Glutamatergic neuron (in vitro differentiated cells): ENCODE results near the gene SOWAHA. TPM values are rescaled to one million over a fixed set of nuclear protein-coding genes. Genes with fewer than 3 reads are reported as not detected.

ENCODE experiments used
- DNase-seq: peaks from one replicate; pipeline ENCODE4 v3.0.0; 2022
- H3K27ac Mint-ChIP-seq: one replicate; pipeline ENCODE4 v1.8.0; 2020; ENCODE audit warnings: mild to moderate bottlenecking, mixed read lengths, inconsistent platforms; ENCODE audit not compliant: unreplicated experiment
- H3K27me3 Mint-ChIP-seq: one replicate; pipeline ENCODE4 v1.8.0; 2020; ENCODE audit warnings: mild to moderate bottlenecking, moderate library complexity, mixed read lengths, inconsistent platforms; ENCODE audit not compliant: unreplicated experiment
- H3K36me3 Mint-ChIP-seq: one replicate; pipeline ENCODE4 v1.8.0; 2020; ENCODE audit warnings: mild to moderate bottlenecking, mixed read lengths, inconsistent platforms; ENCODE audit not compliant: unreplicated experiment
- H3K4me1 Mint-ChIP-seq: one replicate; pipeline ENCODE4 v1.8.0; 2020; ENCODE audit warnings: mild to moderate bottlenecking, low read depth, mixed read lengths, inconsistent platforms; ENCODE audit not compliant: unreplicated experiment
- H3K4me3 Mint-ChIP-seq: one replicate; pipeline ENCODE4 v1.8.0; 2020; ENCODE audit warnings: mild to moderate bottlenecking, mixed read lengths, inconsistent platforms; ENCODE audit not compliant: unreplicated experiment
- H3K9me3 Mint-ChIP-seq: one replicate; pipeline ENCODE4 v1.8.0; 2020; ENCODE audit warnings: mild to moderate bottlenecking, moderate library complexity, mixed read lengths, inconsistent platforms; ENCODE audit not compliant: unreplicated experiment
- total RNA-seq: library from RNA; stranded (reverse); fragmentation: NEBNext Ultra II Directional; extraction: Animal tissue kit (Norgen Biotek cat#: 25700); gene quantifications from one replicate; pipeline ENCODE4 v1.2.1, GENCODE V29; 2021; ENCODE audit not compliant: unreplicated experiment
- TF ChIP-seq, protein P1 (sequence below): fragments of 200-600 bp; sonication (generic); IDR thresholded peaks from one replicate; pipeline ENCODE4 v1.5.0; 2021; ENCODE audit not compliant: partially characterized antibody, unreplicated experiment

The SOWAHA gene
- total RNA-seq, 1 donor from 2014 or later, result 0.12 TPM

DNA sequence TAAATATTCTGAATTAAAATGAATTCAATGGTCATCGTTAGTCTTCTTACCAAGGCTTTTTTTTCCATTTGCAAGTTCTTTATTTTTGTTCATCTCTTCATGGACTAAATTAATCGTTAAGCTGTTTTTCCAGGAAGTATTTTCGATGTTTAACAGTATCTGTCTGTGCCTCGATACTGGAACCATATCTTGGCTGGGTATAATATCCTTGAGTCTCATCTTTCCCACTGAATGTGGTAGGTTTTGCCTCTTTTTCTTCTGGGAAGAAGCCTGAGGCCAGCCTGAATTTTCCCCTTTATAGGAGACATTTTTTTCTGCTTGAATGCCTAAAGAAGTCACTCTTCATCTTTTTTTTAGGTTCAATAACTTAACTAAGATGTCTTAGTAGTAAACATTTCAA is 32.1 kb upstream of the SOWAHA start:
- TF ChIP-seq, protein P1, sequence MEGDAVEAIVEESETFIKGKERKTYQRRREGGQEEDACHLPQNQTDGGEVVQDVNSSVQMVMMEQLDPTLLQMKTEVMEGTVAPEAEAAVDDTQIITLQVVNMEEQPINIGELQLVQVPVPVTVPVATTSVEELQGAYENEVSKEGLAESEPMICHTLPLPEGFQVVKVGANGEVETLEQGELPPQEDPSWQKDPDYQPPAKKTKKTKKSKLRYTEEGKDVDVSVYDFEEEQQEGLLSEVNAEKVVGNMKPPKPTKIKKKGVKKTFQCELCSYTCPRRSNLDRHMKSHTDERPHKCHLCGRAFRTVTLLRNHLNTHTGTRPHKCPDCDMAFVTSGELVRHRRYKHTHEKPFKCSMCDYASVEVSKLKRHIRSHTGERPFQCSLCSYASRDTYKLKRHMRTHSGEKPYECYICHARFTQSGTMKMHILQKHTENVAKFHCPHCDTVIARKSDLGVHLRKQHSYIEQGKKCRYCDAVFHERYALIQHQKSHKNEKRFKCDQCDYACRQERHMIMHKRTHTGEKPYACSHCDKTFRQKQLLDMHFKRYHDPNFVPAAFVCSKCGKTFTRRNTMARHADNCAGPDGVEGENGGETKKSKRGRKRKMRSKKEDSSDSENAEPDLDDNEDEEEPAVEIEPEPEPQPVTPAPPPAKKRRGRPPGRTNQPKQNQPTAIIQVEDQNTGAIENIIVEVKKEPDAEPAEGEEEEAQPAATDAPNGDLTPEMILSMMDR, result no peak
- peaks cover 2% of the 10 kb centered on the region for H3K36me3 Mint-ChIP-seq
- DNase-seq, result no peak
- H3K4me3 Mint-ChIP-seq, result no peak overlapping the region
- H3K27me3 Mint-ChIP-seq, result peaks cover 3% of the 10 kb centered on the region
- H3K27ac Mint-ChIP-seq, result no peak overlapping the region
- H3K9me3 Mint-ChIP-seq, result no peaks in the 10 kb centered on the region
- peaks cover 7% of the 10 kb centered on the region for H3K4me1 Mint-ChIP-seq

DNA sequence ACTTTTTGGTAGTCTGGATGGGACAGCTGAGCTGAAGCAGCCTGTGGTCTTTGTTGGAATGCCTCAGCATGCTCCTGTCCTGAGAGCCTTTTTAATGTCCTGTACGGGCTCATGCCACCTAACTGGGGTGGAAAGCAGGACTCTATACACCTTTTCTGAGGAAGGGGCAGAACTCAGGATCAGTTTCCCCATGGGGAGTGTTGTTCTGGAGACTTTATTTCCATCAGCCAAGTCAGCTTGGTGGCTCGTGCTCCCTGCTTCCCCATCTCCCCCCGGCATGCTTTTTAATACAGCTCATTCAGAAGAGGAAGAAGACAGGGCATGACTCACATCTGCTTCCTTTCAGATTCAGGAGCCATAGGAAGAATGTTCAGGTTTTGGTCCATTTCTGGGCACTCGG is 31.0 kb upstream of the SOWAHA start:
- peaks cover 7% of the 10 kb centered on the region for H3K4me1 Mint-ChIP-seq
- no peak for DNase-seq
- H3K36me3 Mint-ChIP-seq, result peaks cover 5% of the 10 kb centered on the region
- TF ChIP-seq, protein P1, result no peak
- H3K27me3 Mint-ChIP-seq, result peaks cover 4% of the 10 kb centered on the region
- H3K27ac Mint-ChIP-seq, result no peak overlapping the region
- H3K4me3 Mint-ChIP-seq, result no peak overlapping the region
- no peaks in the 10 kb centered on the region for H3K9me3 Mint-ChIP-seq

DNA sequence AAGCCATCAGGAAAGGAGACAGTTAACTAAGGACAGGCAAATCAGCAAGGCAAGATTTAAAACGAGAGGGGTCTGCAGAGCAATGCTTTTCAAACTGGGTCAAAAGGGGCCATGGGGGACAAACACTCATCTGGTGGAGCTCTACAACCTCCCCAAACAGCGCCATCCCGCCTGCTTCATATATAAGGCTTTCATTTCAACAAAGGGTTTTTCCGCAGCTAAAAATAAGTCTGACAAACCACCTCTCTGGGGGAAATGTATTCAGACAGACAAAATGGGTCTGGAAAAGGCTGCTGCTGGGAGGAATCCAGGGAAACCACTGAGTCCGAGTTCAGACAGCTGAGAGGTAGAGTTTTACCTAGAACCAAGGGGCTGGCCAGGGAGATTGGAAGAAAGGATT is 27.7 kb upstream of the SOWAHA start:
- Mint-ChIP-seq H3K4me1 (peaks cover 8% of the 10 kb centered on the region), H3K9me3 (peaks cover under 1% of the 10 kb centered on the region), H3K4me3 (no peak overlapping the region), H3K27me3 (peaks cover 3% of the 10 kb centered on the region), H3K36me3 (peaks cover 5% of the 10 kb centered on the region), H3K27ac (no peak overlapping the region)
- TF ChIP-seq, protein P1, result no peak
- no peak for DNase-seq

DNA sequence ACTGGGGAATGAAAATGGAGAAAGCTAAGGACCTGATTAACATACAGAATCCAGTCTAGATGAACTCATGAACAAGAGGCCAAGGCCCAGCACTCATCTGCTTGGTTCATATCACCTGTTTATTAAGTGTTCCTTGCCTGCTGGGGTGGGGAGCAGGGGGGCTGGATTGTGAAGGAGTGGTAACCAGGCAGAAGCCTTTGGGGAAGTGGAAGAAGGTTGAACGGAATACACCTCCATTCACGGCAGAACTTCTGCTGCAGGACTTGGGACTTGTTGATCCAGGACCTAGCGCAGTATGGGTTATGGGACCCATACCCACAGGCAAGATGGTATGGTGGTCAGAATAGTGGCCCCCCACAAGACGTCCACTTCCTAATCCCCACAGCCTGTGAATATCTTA is 27.2 kb upstream of the SOWAHA start:
- TF ChIP-seq, protein P1, result no peak
- H3K4me3 Mint-ChIP-seq, result no peak overlapping the region
- DNase-seq, result no peak
- peaks cover 2% of the 10 kb centered on the region for H3K9me3 Mint-ChIP-seq
- peaks cover 10% of the 10 kb centered on the region for H3K4me1 Mint-ChIP-seq
- H3K27me3 Mint-ChIP-seq, result peaks cover 3% of the 10 kb centered on the region
- peaks cover 5% of the 10 kb centered on the region for H3K36me3 Mint-ChIP-seq
- no peak overlapping the region for H3K27ac Mint-ChIP-seq

DNA sequence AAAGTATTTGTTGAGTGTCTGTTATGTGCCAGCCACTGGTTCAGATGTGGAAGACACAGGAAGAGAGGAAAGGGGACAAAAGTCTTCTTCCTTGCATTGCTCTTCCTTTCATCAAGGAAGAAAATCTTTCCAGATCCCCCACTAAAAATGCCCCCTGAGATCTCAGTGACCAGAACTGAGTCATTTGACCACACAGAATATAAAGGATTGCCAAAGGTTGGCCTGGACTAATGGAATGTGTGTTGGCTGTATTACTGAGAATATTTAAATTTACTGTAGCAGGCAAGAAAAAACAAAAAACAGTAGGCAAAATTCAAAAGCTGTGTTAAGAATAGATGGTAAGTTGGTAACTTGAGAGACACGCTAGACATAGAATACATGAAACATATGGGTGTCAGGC is 26.0 kb upstream of the SOWAHA start:
- TF ChIP-seq, protein P1, result no peak
- Mint-ChIP-seq H3K4me3 (no peak overlapping the region), H3K36me3 (peaks cover 5% of the 10 kb centered on the region), H3K4me1 (peaks cover 10% of the 10 kb centered on the region), H3K9me3 (peaks cover 2% of the 10 kb centered on the region), H3K27ac (no peak overlapping the region), H3K27me3 (peaks cover 3% of the 10 kb centered on the region)
- no peak for DNase-seq
